AG04450 (cell line): Measurements from ENCODE around the gene CADM1. TPM values are rescaled to one million over a fixed set of nuclear protein-coding genes. Genes with fewer than 3 reads are reported as not detected.

Experiments used
- CTCF ChIA-PET: fragments of 300-600, 350-600 bp; formaldehyde crosslinking; extraction: SDS; loops from one replicate; lab custom pipeline; 2022; ENCODE audit warnings: antibody characterized with exemption, inconsistent platforms; lab: Charles Lee
- POLR2A ChIA-PET: fragments of 350-600 bp; formaldehyde crosslinking; extraction: SDS; loops from one replicate; lab custom pipeline; 2021; ENCODE audit warnings: antibody characterized with exemption, inconsistent platforms; lab: Yijun Ruan, JAX
- DNase-seq: peaks from one replicate; pipeline ENCODE4 v3.0.0-alpha.2; 2011; ENCODE audit warnings: low read depth, low spot score
- H3K27ac ChIP-seq: one replicate; pipeline ENCODE4 v1.5.1; 2012; ENCODE audit warnings: low read depth, low read length, control low read depth
- H3K27me3 ChIP-seq: one replicate; pipeline ENCODE4 v1.6.0; 2012; ENCODE audit warnings: low read length; ENCODE audit not compliant: control insufficient read depth, insufficient read depth
- H3K4me3 ChIP-seq: 2 replicates; pipeline ENCODE4 v1.5.1; 2011; ENCODE audit warnings: mild to moderate bottlenecking, low read depth, low read length, control low read depth
- H3K9me3 ChIP-seq: 2 replicates; pipeline ENCODE4 v1.5.1; 2012; ENCODE audit warnings: low read length; ENCODE audit not compliant: control insufficient read depth, insufficient read depth
- CTCF ChIP-seq: IDR thresholded peaks from 2 replicates; pipeline ENCODE4 v1.5.1; 2011; ENCODE audit warnings: low read depth, low read length, control low read depth, inconsistent platforms
- polyA plus RNA-seq: library from polyadenylated mRNA; depleted of rRNA; stranded (reverse); fragments of >200 nt; gene quantifications from 2 replicates; pipeline ENCODE4 v1.2.3, GENCODE V29; 2011

The CADM1 gene
- polyA plus RNA-seq, 1 experiment: 70.7 TPM

- DNase-seq: no peak
- ChIA-PET CTCF (interaction anchor here (1.7 to 3.9 kb wide), 3 partner anchors 9 to 13 kb away, joined by 3 to 22 read pairs (median 4); no protein-coding TSS in a partner anchor), POLR2A (no interaction called here)
- no peak overlapping the region for H3K27ac ChIP-seq
- no peaks in the 10 kb centered on the region for H3K9me3 ChIP-seq
- H3K4me3 ChIP-seq: no peak overlapping the region
- TF ChIP-seq CTCF: no peak
- H3K27me3 ChIP-seq: no peaks in the 10 kb centered on the region
Measured at GRCh38 chr11:115181538-115181937, 322.7 kb downstream of the CADM1 start.

GRCh38 chr11:115180272-115180671 is 323.9 kb downstream of the CADM1 start:
- H3K27me3 ChIP-seq: no peaks in the 10 kb centered on the region
- H3K9me3 ChIP-seq: no peaks in the 10 kb centered on the region
- TF ChIP-seq CTCF: no peak
- CTCF ChIA-PET: interaction anchor here (0.7 to 3.9 kb wide), 4 partner anchors 8 to 725 kb away, joined by 3 to 22 read pairs (median 4); no protein-coding TSS in a partner anchor
- H3K4me3 ChIP-seq: no peak overlapping the region
- DNase-seq: no peak
- POLR2A ChIA-PET: no interaction called here
- no peak overlapping the region for H3K27ac ChIP-seq

- Histone ChIP-seq H3K9me3 (no peaks in the 10 kb centered on the region), H3K4me3 (no peak overlapping the region), H3K27ac (no peak overlapping the region), H3K27me3 (no peaks in the 10 kb centered on the region)
- POLR2A ChIA-PET: no interaction called here
- CTCF ChIA-PET: interaction anchor here (3.9 kb wide), 1 partner anchor 10 kb away, joined by 22 read pairs; no protein-coding TSS in a partner anchor
- TF ChIP-seq CTCF: no peak
- no peak for DNase-seq
Measured at GRCh38 chr11:115179636-115180035, 324.6 kb downstream of the CADM1 start.

- ChIA-PET CTCF (interaction anchor here (0.6 to 3.9 kb wide), 2 partner anchors 9 to 17 kb away, joined by 8 to 22 read pairs; no protein-coding TSS in a partner anchor), POLR2A (no interaction called here)
- TF ChIP-seq CTCF: no peak
- Histone ChIP-seq H3K9me3 (no peaks in the 10 kb centered on the region), H3K27ac (no peak overlapping the region), H3K27me3 (no peaks in the 10 kb centered on the region), H3K4me3 (no peak overlapping the region)
- no peak for DNase-seq
Measured at GRCh38 chr11:115178705-115179104, 325.5 kb downstream of the CADM1 start.

GRCh38 chr11:115173136-115173535 is 331.1 kb downstream of the CADM1 start:
- no peak for DNase-seq
- CTCF ChIA-PET: interaction anchor here (0.6 to 1.0 kb wide), 2 partner anchors 8 to 1485 kb away, joined by 3 to 4 read pairs; no protein-coding TSS in a partner anchor
- no peaks in the 10 kb centered on the region for H3K9me3 ChIP-seq
- no peak overlapping the region for H3K4me3 ChIP-seq
- no peak for TF ChIP-seq CTCF
- peaks cover 3% of the 10 kb centered on the region for H3K27me3 ChIP-seq
- POLR2A ChIA-PET: interaction anchor here (0.7 kb wide), 1 partner anchor 793 kb away, joined by 6 read pairs; no protein-coding TSS in a partner anchor
- H3K27ac ChIP-seq: no peak overlapping the region
